ENCODE measurements around the gene SUN2.
A peak's percentile ranks its signal among the peaks of the same experiment; 100 is the strongest.

- TF ChIP-seq SIN3A (conservative IDR thresholded peaks at IDR 0.05 in 1 of 2, IDR thresholded peaks at IDR 0.05 in 1 of 2; ENCODE audit: low read depth in 1 of 2, low read length in 2 of 2) (0 out of 4 replicates have a peak, but pooled peaks of 1 of the 2 experiments have one; percentile 47), RAD21 (IDR thresholded peaks at IDR 0.05 in 1 of 2, conservative IDR thresholded peaks at IDR 0.05 in 1 of 2; ENCODE audit: low read depth in 2 of 2, low read length in 2 of 2) (0 out of 4 replicates have a peak, but pooled peaks of 1 of the 2 experiments have one; percentile 4), TCF12 (IDR thresholded peaks at IDR 0.05; ENCODE audit: low read depth, low read length) (no peak), EP300 (IDR thresholded peaks at IDR 0.05; ENCODE audit: borderline replicate concordance in 1 of 2, low read depth in 2 of 2, low read length in 2 of 2) (no peak; a peak in 1 of 3 replicates), EZH2 (IDR thresholded peaks at IDR 0.05; ENCODE audit: low read depth, low read length, severe bottlenecking) (no peak), CTCF (IDR thresholded peaks at IDR 0.05; ENCODE audit: control extremely low read depth in 1 of 3, insufficient read depth in 1 of 3, low read depth in 1 of 3, low read length in 3 of 3) (no peak), MAX (IDR thresholded peaks at IDR 0.05) (no peak), EGR1 (IDR thresholded peaks at IDR 0.05; ENCODE audit: borderline replicate concordance, low read depth, low read length) (no peak), USF2 (IDR thresholded peaks at IDR 0.05; ENCODE audit: low read length) (no peak), KDM4A (IDR thresholded peaks at IDR 0.05; ENCODE audit: low read depth, low read length, severe bottlenecking) (peak; percentile 73)
Measured at GRCh38 chr22:38705235-38706100, 50.3 kb downstream of the SUN2 start, which contains the start of gene GTPBP1.
